Uterus (tissue), 2 donors: ENCODE results near the gene EPHA2.

Source experiments
- POLR2A ChIP-seq, 2 donors: fragments of 450-650 bp; IDR thresholded peaks; one replicate each; pipeline ENCODE4 v1.6.1; 2016; ENCODE audit warnings: antibody characterized with exemption in 2 of 2, mild to moderate bottlenecking in 1 of 2, moderate library complexity in 1 of 2
- TF ChIP-seq, protein P1 (sequence below), 4 experiments: fragments of 200-600 bp in 2 of 4; fragments of 450-650 bp in 2 of 4; sonication (generic) in 2 of 4; IDR thresholded peaks; one replicate each; pipeline ENCODE4 v1.5.1; 2016 to 2019; ENCODE audit warnings: antibody characterized with exemption in 4 of 4, mild to moderate bottlenecking in 2 of 4, moderate library complexity in 1 of 4

DNA sequence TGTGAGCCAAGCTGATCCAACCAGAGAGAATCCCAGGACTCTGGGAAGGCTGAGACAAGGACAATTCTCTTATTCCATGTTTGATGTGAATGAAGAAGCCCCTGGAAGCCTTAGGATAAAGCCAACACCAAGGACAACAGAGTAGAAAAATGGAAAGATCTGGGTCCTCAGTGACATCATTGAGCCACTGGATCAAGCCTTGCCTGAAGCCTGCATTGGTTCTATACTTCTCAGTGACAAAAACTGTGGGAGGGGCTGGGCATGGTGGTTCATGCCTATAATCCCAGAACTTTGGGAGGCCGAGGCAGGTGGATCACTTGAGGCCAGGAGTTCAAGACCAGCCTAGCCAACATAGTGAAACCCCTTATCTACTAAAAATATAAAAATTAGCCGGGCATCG, 41.0 kb upstream of the EPHA2 start:
- TF ChIP-seq, protein P1, sequence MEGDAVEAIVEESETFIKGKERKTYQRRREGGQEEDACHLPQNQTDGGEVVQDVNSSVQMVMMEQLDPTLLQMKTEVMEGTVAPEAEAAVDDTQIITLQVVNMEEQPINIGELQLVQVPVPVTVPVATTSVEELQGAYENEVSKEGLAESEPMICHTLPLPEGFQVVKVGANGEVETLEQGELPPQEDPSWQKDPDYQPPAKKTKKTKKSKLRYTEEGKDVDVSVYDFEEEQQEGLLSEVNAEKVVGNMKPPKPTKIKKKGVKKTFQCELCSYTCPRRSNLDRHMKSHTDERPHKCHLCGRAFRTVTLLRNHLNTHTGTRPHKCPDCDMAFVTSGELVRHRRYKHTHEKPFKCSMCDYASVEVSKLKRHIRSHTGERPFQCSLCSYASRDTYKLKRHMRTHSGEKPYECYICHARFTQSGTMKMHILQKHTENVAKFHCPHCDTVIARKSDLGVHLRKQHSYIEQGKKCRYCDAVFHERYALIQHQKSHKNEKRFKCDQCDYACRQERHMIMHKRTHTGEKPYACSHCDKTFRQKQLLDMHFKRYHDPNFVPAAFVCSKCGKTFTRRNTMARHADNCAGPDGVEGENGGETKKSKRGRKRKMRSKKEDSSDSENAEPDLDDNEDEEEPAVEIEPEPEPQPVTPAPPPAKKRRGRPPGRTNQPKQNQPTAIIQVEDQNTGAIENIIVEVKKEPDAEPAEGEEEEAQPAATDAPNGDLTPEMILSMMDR (IDR thresholded peaks at IDR 0.05): no peak
- TF ChIP-seq POLR2A (IDR thresholded peaks at IDR 0.05): no peak
